Testis (tissue), 3 donors: ENCODE data around the gene RHOD. TPM values are rescaled to one million over a fixed set of nuclear protein-coding genes. Genes with fewer than 3 reads are reported as not detected.

Experiments
- DNase-seq: peaks from one replicate; pipeline ENCODE4 v3.0.0-alpha.2; 2019
- H3K27ac ChIP-seq, 2 donors: fragments of 200-600 bp; sonication (generic); one replicate each; pipeline ENCODE4 v1.5.1; 2019
- H3K27me3 ChIP-seq: fragments of 200-600 bp; sonication (generic); one replicate; pipeline ENCODE4 v1.5.1; 2019
- H3K36me3 ChIP-seq: fragments of 200-600 bp; sonication (generic); one replicate; pipeline ENCODE4 v1.5.1; 2017; ENCODE audit warnings: low read depth; ENCODE audit errors: missing control alignments
- H3K4me1 ChIP-seq: fragments of 200-600 bp; sonication (generic); one replicate; pipeline ENCODE4 v1.5.1; 2019
- H3K4me3 ChIP-seq, 2 donors: fragments of 200-600 bp; sonication (generic); one replicate each; pipeline ENCODE4 v1.5.1; 2017 to 2019
- H3K9me3 ChIP-seq: fragments of 200-600 bp; sonication (generic); one replicate; pipeline ENCODE4 v1.5.1; 2017
- CTCF ChIP-seq, 3 experiments: fragments of 450-650 bp in 2 of 3; fragments of 200-600 bp in 1 of 3; sonication (generic) in 1 of 3; IDR thresholded peaks; one replicate each; pipeline ENCODE4 v1.5.1; 2016 to 2019; ENCODE audit warnings: antibody characterized with exemption in 3 of 3, mild to moderate bottlenecking in 2 of 3, moderate library complexity in 1 of 3
- POLR2A ChIP-seq: fragments of 450-650 bp; IDR thresholded peaks from one replicate; pipeline ENCODE4 v1.6.1; 2017; ENCODE audit warnings: antibody characterized with exemption, mild to moderate bottlenecking, moderate library complexity
- WGBS, 2 donors: methylation state at CpG; one replicate each; pipeline ENCODE4 v1.1.5; 2018; 5-methylcytosine and 5-hydroxymethylcytosine counted together
- intact Hi-C: fragments of 100-400 bp; cut with DNase I; formaldehyde crosslinking; loops from one replicate; pipeline ENCODE4 v1.15.1; 2023; ENCODE audit warnings: low total_unique reads
- polyA plus RNA-seq: library from polyadenylated mRNA; stranded (reverse); fragments of 350-450 nt; fragmentation: Illumina TruSeq; extraction: RNeasy Lipid Tissue Mini Kit (QIAGEN cat#74804); gene quantifications from one replicate; pipeline ENCODE4 v1.2.3, GENCODE V29; 2014; ENCODE audit warnings: low read depth, low replicate concordance; ENCODE audit not compliant: insufficient read depth
- total RNA-seq, 2 donors: library from RNA; depleted of rRNA; stranded (reverse); fragments of >200 nt; gene quantifications; one replicate each; pipeline ENCODE4 v1.2.3, GENCODE V29; 2016

The RHOD gene
- total and polyA plus RNA-seq, 3 donors from 2014 or later: 10.6 to 13.9 (median 11.1) TPM

- intact Hi-C loops: no loop called here
- 95% methylated on average over 21 of the region's 22 CpGs; no CpG with 5 or more reads in 1 of the 2 donors for WGBS, 2 donors
- Histone ChIP-seq H3K27ac (no peak overlapping the region), H3K9me3 (no peaks in the 10 kb centered on the region), H3K36me3 (no peaks in the 10 kb centered on the region), H3K4me1 (no peaks in the 10 kb centered on the region), H3K27me3 (no peaks in the 10 kb centered on the region), H3K4me3 (no peak overlapping the region)
- TF ChIP-seq POLR2A (no peak), CTCF (IDR thresholded peaks at IDR 0.05) (no peak)
- DNase-seq: no peak
Measured at GRCh38 chr11:67048515-67049130, 8.0 kb upstream of the RHOD start.

GRCh38 chr11:67050139-67050538 lies 6.5 kb upstream of the RHOD start:
- Histone ChIP-seq H3K9me3 (no peaks in the 10 kb centered on the region), H3K4me1 (peaks cover 13% of the 10 kb centered on the region), H3K27ac (no peak overlapping the region), H3K4me3 (no peak overlapping the region), H3K27me3 (no peaks in the 10 kb centered on the region), H3K36me3 (no peaks in the 10 kb centered on the region)
- no peak for DNase-seq
- TF ChIP-seq POLR2A: no peak
- no peak for TF ChIP-seq CTCF (IDR thresholded peaks at IDR 0.05)
- 100% methylated on average over 3 of the region's 3 CpGs; no CpG with 5 or more reads in 1 of the 2 donors for WGBS, 2 donors
- intact Hi-C loops: no loop called here

- Histone ChIP-seq H3K27me3 (no peaks in the 10 kb centered on the region), H3K36me3 (no peaks in the 10 kb centered on the region), H3K9me3 (no peaks in the 10 kb centered on the region), H3K27ac (no peak overlapping the region), H3K4me1 (peaks cover 25% of the 10 kb centered on the region), H3K4me3 (no peak overlapping the region)
- 87 to 90% methylated on average over 9 of the region's 9 CpGs for WGBS, 2 donors
- intact Hi-C loops: no loop called here
- TF ChIP-seq CTCF (IDR thresholded peaks at IDR 0.05): no peak
- TF ChIP-seq POLR2A: no peak
- no peak for DNase-seq
Measured at GRCh38 chr11:67051180-67051893, 5.3 kb upstream of the RHOD start.

GRCh38 chr11:67051945-67052488 lies 4.6 kb upstream of the RHOD start:
- no peak overlapping the region for H3K27ac ChIP-seq
- peaks cover 26% of the 10 kb centered on the region for H3K4me1 ChIP-seq
- 88 to 92% methylated on average over 4 of the region's 4 CpGs for WGBS, 2 donors
- intact Hi-C loops: no loop called here
- H3K36me3 ChIP-seq: no peaks in the 10 kb centered on the region
- DNase-seq: no peak
- H3K27me3 ChIP-seq: no peaks in the 10 kb centered on the region
- TF ChIP-seq POLR2A (no peak), CTCF (IDR thresholded peaks at IDR 0.05) (no peak)
- no peaks in the 10 kb centered on the region for H3K9me3 ChIP-seq
- H3K4me3 ChIP-seq: no peak overlapping the region
